ENCODE measurements around the gene STAT4. TPM values are rescaled to one million over a fixed set of nuclear protein-coding genes. Genes with fewer than 3 reads are reported as not detected.
"Not testable (repeated sequence)": the region's sequence is repeated elsewhere in the genome, so short reads cannot be mapped to it uniquely, and the experiment has no call there.

The STAT4 gene
- polyA plus RNA-seq, 12 donors = 0.71 to 9.0 (median 1.7) TPM; not detected in 2

GRCh38 chr2:190996947-190997346, 153.8 kb downstream of the STAT4 start:
- no peak for DNase-seq

GRCh38 chr2:190996338-190996946, 154.4 kb downstream of the STAT4 start:
- no peak for DNase-seq

GRCh38 chr2:190995315-190995714, 155.5 kb downstream of the STAT4 start:
- not testable (repeated sequence) for DNase-seq

- DNase-seq = no peak
These were observed 156.6 kb downstream of the STAT4 start for GRCh38 chr2:190994148-190994547.

- no peak for DNase-seq
These were observed 157.5 kb downstream of the STAT4 start for GRCh38 chr2:190993292-190993643.

GRCh38 chr2:190990132-190990531, 160.7 kb downstream of the STAT4 start:
- DNase-seq = no peak

- no peak for DNase-seq
These were observed 161.9 kb downstream of the STAT4 start for GRCh38 chr2:190988910-190989309.

GRCh38 chr2:190987938-190988337, 162.9 kb downstream of the STAT4 start:
- no peak for DNase-seq

GRCh38 chr2:190987116-190987515, 163.7 kb downstream of the STAT4 start:
- DNase-seq = no peak

GRCh38 chr2:190986221-190986953, 164.4 kb downstream of the STAT4 start:
- no peak for DNase-seq

- no peak for DNase-seq
These were observed 166.2 kb downstream of the STAT4 start for GRCh38 chr2:190984595-190984994.

GRCh38 chr2:190982262-190983034, 168.3 kb downstream of the STAT4 start:
- no peak for DNase-seq

- DNase-seq = no peak
These were observed 169.1 kb downstream of the STAT4 start for GRCh38 chr2:190981733-190982132.

- DNase-seq = no peak
These were observed 169.5 kb downstream of the STAT4 start for GRCh38 chr2:190981333-190981732.

GRCh38 chr2:190980630-190981209, 170.1 kb downstream of the STAT4 start:
- DNase-seq = no peak

- DNase-seq = peak; percentile 29
These were observed 170.7 kb downstream of the STAT4 start for GRCh38 chr2:190979906-190980629.

Other genes with a start within 250 kb of the STAT4 start
- 10 to 100 TPM in 11 of 12 donors, not detected in 1; 30.2 to 60.0 (median 37.7) TPM for gene STAT1, start 136.8 kb downstream of the STAT4 start, polyA plus RNA-seq (ENCODE audit: insufficient read length in 12 of 12)
- gene MYO1B, start 94.4 kb upstream of the STAT4 start, polyA plus RNA-seq (ENCODE audit: insufficient read length in 12 of 12) = 100 to 1,000 TPM in 3 of 12 donors, 10 to 100 TPM in 8, not detected in 1; 68.4 to 109 (median 95.7) TPM